Spleen (tissue), 7 donors: ENCODE data around the gene SUDS3.

ENCODE experiments used
- CTCF ChIP-seq, 11 experiments: fragments of 200-600 bp in 7 of 11; fragments of 450-650 bp in 4 of 11; sonication (generic) in 4 of 11; IDR thresholded peaks in 8 of 11; conservative IDR thresholded peaks in 3 of 11; 1 replicate in 7 of 11; 2 replicates in 4 of 11; pipeline versions ENCODE4 v1.4.0 to v1.8.0; 2016 to 2021; ENCODE audit warnings: antibody characterized with exemption in 11 of 11, inconsistent platforms in 4 of 11, mild to moderate bottlenecking in 1 of 11
- POLR2A ChIP-seq, 3 donors: fragments of 450-650 bp; IDR thresholded peaks; one replicate each; pipeline ENCODE4 v1.5.1; 2017; ENCODE audit warnings: antibody characterized with exemption in 3 of 3, mild to moderate bottlenecking in 1 of 3
- POLR2AphosphoS5 ChIP-seq, 3 donors: sonication (generic); formaldehyde crosslinking; IDR thresholded peaks; one replicate each; pipeline ENCODE4 v1.5.1; 2017; ENCODE audit warnings: antibody characterized with exemption in 3 of 3
- donor health status: DM: no; HTN: no; CAD: no; lungs with moderate emphysema.
- donor health status: DM: no; HTN: no; CAD: no.
- donor health status: DM: no; HTN: no; CAD: no.

GRCh38 chr12:118432812-118433545, 56.6 kb downstream of the SUDS3 start:
- TF ChIP-seq POLR2AphosphoS5 (IDR thresholded peaks at IDR 0.05) (no peak), POLR2A (IDR thresholded peaks at IDR 0.05) (no peak), CTCF (IDR thresholded peaks at IDR 0.05 in 8 of 11, conservative IDR thresholded peaks at IDR 0.05 in 3 of 11) (no peak)
